Ovary (tissue), 10 donors: ENCODE results near the gene UQCC5. TPM values are rescaled to one million over a fixed set of nuclear protein-coding genes. Genes with fewer than 3 reads are reported as not detected.

Experiments used
- DNase-seq, 5 donors: peaks; one replicate each; pipeline ENCODE4 v3.0.0-alpha.2; 2019 to 2020
- H3K27ac ChIP-seq, 2 donors: fragments of 200-600 bp; one replicate each; pipeline versions ENCODE4 v1.5.1 to v1.8.0; 2019 to 2022
- H3K27me3 ChIP-seq: fragments of 200-600 bp; one replicate; pipeline ENCODE4 v1.8.0; 2022
- H3K36me3 ChIP-seq: fragments of 200-600 bp; sonication (generic); one replicate; pipeline ENCODE4 v1.5.1; 2019
- H3K4me1 ChIP-seq: one replicate; pipeline ENCODE4 v1.8.1; 2013; ENCODE audit warnings: mild to moderate bottlenecking, moderate library complexity; ENCODE audit not compliant: insufficient read depth
- H3K4me3 ChIP-seq: fragments of 200-600 bp; sonication (generic); one replicate; pipeline ENCODE4 v1.5.1; 2017
- H3K9me3 ChIP-seq, 2 donors: fragments of 200-600 bp in 1 of 2; sonication (generic) in 1 of 2; one replicate each; pipeline versions ENCODE4 v1.5.1 to v1.8.1; 2013 to 2019; ENCODE audit warnings: mild to moderate bottlenecking in 1 of 2, moderate library complexity in 1 of 2
- CTCF ChIP-seq, 3 donors: fragments of 450-650 bp in 2 of 3; fragments of 200-600 bp in 1 of 3; IDR thresholded peaks; one replicate each; pipeline versions ENCODE4 v1.5.1 to v1.8.0; 2016 to 2022; ENCODE audit warnings: antibody characterized with exemption in 3 of 3, mild to moderate bottlenecking in 1 of 3
- EP300 ChIP-seq: sonication (generic); formaldehyde crosslinking; IDR thresholded peaks from one replicate; pipeline ENCODE4 v1.6.1; 2017; ENCODE audit warnings: antibody characterized with exemption
- POLR2A ChIP-seq: fragments of 450-650 bp; IDR thresholded peaks from one replicate; pipeline ENCODE4 v1.6.1; 2017; ENCODE audit warnings: antibody characterized with exemption, mild to moderate bottlenecking, moderate library complexity
- WGBS, 3 donors: extraction: QIAGEN DNeasy Blood & Tissue Kit in 1 of 3; methylation state at CpG; one replicate each; pipeline versions ENCODE4 v1.1.5 to v1.1.7; 2013 to 2017; 5-methylcytosine and 5-hydroxymethylcytosine counted together
- intact Hi-C, 4 donors: fragments of 100-400 bp; cut with DNase I; formaldehyde crosslinking; loops; one replicate each; pipeline versions ENCODE4 v1.11.0 to v1.15.1; 2022 to 2023
- long read RNA-seq, 3 donors: library from polyadenylated mRNA in 2 of 3; unstranded in 2 of 3; transcript quantifications; one replicate each; pipeline ENCODE4 v2.0.0 and lab custom pipeline, GENCODE V29; 2021 to 2026
- polyA plus RNA-seq, 2 donors: library from polyadenylated mRNA; stranded (reverse); fragments of 200-250 nt in 1 of 2; fragments of 350-450 nt in 1 of 2; fragmentation: Illumina TruSeq in 1 of 2; extraction: RNeasy Lipid Tissue Mini Kit (QIAGEN cat#74804) in 1 of 2; gene quantifications; one replicate each; pipeline ENCODE4 v1.2.3, GENCODE V29; 2013 to 2014
- total RNA-seq, 7 donors: library from RNA; depleted of rRNA in 2 of 7; stranded (reverse); fragments of >200 nt in 2 of 7; fragmentation: NEBNext Ultra II Directional in 3 of 7; extraction: Animal tissue kit (Norgen Biotek cat#: 25700) in 3 of 7; gene quantifications; one replicate each; pipeline versions ENCODE4 v1.1.0 to v1.2.4, GENCODE V29; 2016 to 2023
- donor health status: DM: no; HTN: no; CAD: no; lungs with moderate emphysema.
- donor health status: DM: no; HTN: no; CAD: no.
- donor health status: Bipolar disorder and iron deficiency.
- donor health status: DM: yes; HTN: yes; CAD: no.
- donor health status: DM: no; HTN: no; CAD: no.
- donor health status: DM: yes; HTN: yes; CAD: no.

UQCC5 gene
- total RNA-seq, result 10 to 100 TPM in 6 of 7 donors, 1 to 10 TPM in 1; 1.4 to 44.7 (median 27.4) TPM
- 10 to 100 TPM in 1 of 2 donors, 1 to 10 TPM in 1; 7.7 to 53.0 TPM for polyA plus RNA-seq
- long read RNA-seq, donor 1, partial matches to known transcripts, result 1 of 13 reads
- long read RNA-seq, donor 1, other reads (novel, unspliced or antisense), result 6 of 13 reads
- long read RNA-seq, donor 2, partial matches to known transcripts, result 0 of 5 reads
- long read RNA-seq, donor 2, other reads (novel, unspliced or antisense), result 0 of 5 reads
- long read RNA-seq, donor 3, transcript SMIM4-201 (2 exons, 274 nt), result major isoform, 56 of 81 reads
- long read RNA-seq, donor 3, transcript SMIM4-203 (2 exons, 1,770 nt), result minor isoform, 14 of 81 reads
- long read RNA-seq, donor 3, partial matches to known transcripts, result 0 of 81 reads
- long read RNA-seq, donor 3, other reads (novel, unspliced or antisense), result 6 of 81 reads

- Histone ChIP-seq H3K27me3 (no peaks in the 10 kb centered on the region), H3K4me1 (peaks cover 25% of the 10 kb centered on the region), H3K27ac (peak within 1 kb of the TSS in 1 of 2 donors; percentile 16), H3K4me3 (peak within 1 kb of the TSS; percentile 60), H3K36me3 (no peaks in the 10 kb centered on the region), H3K9me3 (no peaks in the 10 kb centered on the region)
- peak; percentile 98 for TF ChIP-seq POLR2A
- no peak for TF ChIP-seq EP300
- TF ChIP-seq CTCF (IDR thresholded peaks at IDR 0.05), result no peak
- WGBS, 3 donors, result 1% methylated on average over 52 to 65 of the region's 65 CpGs
- DNase-seq, result peak; percentile 96 to 98 (median 97)
- intact Hi-C loops, result loop anchor here in 2 of 4 donors (10.0 kb wide), 2 partner anchors 148 to 168 kb away; partner anchors contain the start of genes GLT8D1 (in 1 of the 2), GNL3 (in 1 of the 2), PBRM1 (in 1 of the 2) and SPCS1 (in 1 of the 2)
Measured at GRCh38 chr3:52536369-52537164, at the start of gene UQCC5. Gene UQCC5, plus strand, starts transcription at chr3:52536605. Its CDS starts 151 bp downstream, at chr3:52536756.

GRCh38 chr3:52487050-52487787 is 49.2 kb upstream of the UQCC5 start:
- WGBS, 3 donors, result 89 to 93% (median 92%) methylated on average over 31 of the region's 31 CpGs
- DNase-seq, result no peak
- no peak for TF ChIP-seq POLR2A
- no peak for TF ChIP-seq EP300
- no peak for TF ChIP-seq CTCF (IDR thresholded peaks at IDR 0.05)
- Histone ChIP-seq H3K36me3 (peaks cover 2% of the 10 kb centered on the region), H3K9me3 (no peaks in the 10 kb centered on the region), H3K27ac (no peak overlapping the region), H3K4me3 (no peak overlapping the region), H3K27me3 (no peaks in the 10 kb centered on the region), H3K4me1 (peaks cover 18% of the 10 kb centered on the region)
- intact Hi-C loops, result no loop called here

GRCh38 chr3:52487788-52488691 is 48.4 kb upstream of the UQCC5 start:
- intact Hi-C loops, result no loop called here
- peaks cover 2% of the 10 kb centered on the region for H3K36me3 ChIP-seq

More at GRCh38 chr3:52487788-52488691, 48.4 kb upstream of the UQCC5 start:
- peaks cover 18% of the 10 kb centered on the region for H3K4me1 ChIP-seq
- no peak for DNase-seq
- H3K27ac ChIP-seq, result no peak overlapping the region
- no peak for TF ChIP-seq EP300
- TF ChIP-seq CTCF (IDR thresholded peaks at IDR 0.05), result no peak
- TF ChIP-seq POLR2A, result no peak
- WGBS, 3 donors, result 95 to 96% (median 96%) methylated on average over 58 to 59 of the region's 59 CpGs
- no peak overlapping the region for H3K4me3 ChIP-seq
- H3K9me3 ChIP-seq, result no peaks in the 10 kb centered on the region
- no peaks in the 10 kb centered on the region for H3K27me3 ChIP-seq
